ENCODE results near the gene NEDD4L. TPM values are rescaled to one million over a fixed set of nuclear protein-coding genes. Genes with fewer than 3 reads are reported as not detected.
A peak's percentile ranks its signal among the peaks of the same experiment; 100 is the strongest.

NEDD4L gene
- polyA plus RNA-seq, 1 of the 3 experiments (the other 2 are of a cell fraction) = 13.2 TPM

DNA sequence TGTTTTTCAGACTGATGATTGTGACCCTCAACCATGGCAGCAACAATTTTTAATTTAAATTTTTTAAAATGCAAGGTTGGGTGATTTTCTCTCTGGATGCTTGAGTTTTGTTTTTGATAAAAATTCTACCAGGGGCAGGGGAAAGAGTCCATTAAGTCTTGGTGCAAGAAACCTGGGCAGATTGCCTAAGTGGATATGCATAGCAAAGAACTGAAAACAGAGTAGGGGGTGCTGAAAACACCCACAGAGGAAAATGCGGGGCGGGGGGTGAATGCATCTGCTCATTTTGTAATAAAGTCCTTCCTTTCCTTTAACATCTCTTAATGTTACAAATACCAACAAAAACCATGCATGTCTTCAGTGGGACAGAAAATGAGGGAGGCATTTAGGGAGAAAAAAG, 138.0 kb downstream of the NEDD4L start:
- DNase-seq = no peak
- Histone ChIP-seq H3K4me3 (ENCODE audit: low read depth in 2 of 2, low read length in 1 of 2) (no peak overlapping the region), H3K9me2 (no peaks in the 10 kb centered on the region), H4K20me1 (ENCODE audit: insufficient read depth) (no peaks in the 10 kb centered on the region), H3K27me3 (ENCODE audit: insufficient read depth) (no peaks in the 10 kb centered on the region), H3K4me2 (no peak overlapping the region), H3K9ac (no peak overlapping the region), H3K4me1 (ENCODE audit: control insufficient read depth in 1 of 2, insufficient read depth in 2 of 2, low read depth in 1 of 2, low read length in 1 of 2) (peaks cover 21 to 38% of the 10 kb centered on the region in 2 experiments; a peak in 3 of 4 replicates), H2AFZ (ENCODE audit: low read depth) (no peak overlapping the region), H3K36me3 (replicated peaks in 1 of 2; ENCODE audit: control insufficient read depth in 1 of 2, insufficient read depth in 2 of 2, low read length in 1 of 2) (no peaks in the 10 kb centered on the region), H3K79me2 (ENCODE audit: insufficient read depth) (no peaks in the 10 kb centered on the region), H3F3A (replicated peaks; ENCODE audit: insufficient read depth) (peaks cover 17% of the 10 kb centered on the region), H3K9me3 (no peaks in the 10 kb centered on the region), H3K27ac (ENCODE audit: low read depth in 2 of 2, low read length in 1 of 2) (no peak overlapping the region)
- ChIA-PET CTCF (interaction anchor here (0.9 to 5.0 kb wide), 17 partner anchors 9 to 301 kb away, joined by 3 to 43 read pairs (median 4); partner anchors contain the start of gene NEDD4L), POLR2A (no interaction called here)
- peak; percentile 30; the same call in 1 of the 2 replicates for TF ChIP-seq GATA2 (CRISPR knock-in tag; IDR thresholded peaks at IDR 0.05)
- TF ChIP-seq TEAD4 (IDR thresholded peaks at IDR 0.05; ENCODE audit: borderline replicate concordance, insufficient read depth) = no peak
- TF ChIP-seq MXI1 (IDR thresholded peaks at IDR 0.05; ENCODE audit: low read depth, low read length) = no peak
- no peak; the same call in 1 of the 2 replicates for TF ChIP-seq NFIC (IDR thresholded peaks at IDR 0.05; ENCODE audit: borderline replicate concordance)
- no peak for TF ChIP-seq EZH2phosphoT487 (IDR thresholded peaks at IDR 0.05; ENCODE audit: borderline replicate concordance, low read depth)
- no peak for TF ChIP-seq ELF1 (IDR thresholded peaks at IDR 0.05)
- TF ChIP-seq USF1 (IDR thresholded peaks at IDR 0.05; ENCODE audit: borderline replicate concordance, low read depth) = no peak
- 65% methylated on average over 2 of the region's 2 CpGs for WGBS (ENCODE audit: low lambda C conversion rate)

DNA sequence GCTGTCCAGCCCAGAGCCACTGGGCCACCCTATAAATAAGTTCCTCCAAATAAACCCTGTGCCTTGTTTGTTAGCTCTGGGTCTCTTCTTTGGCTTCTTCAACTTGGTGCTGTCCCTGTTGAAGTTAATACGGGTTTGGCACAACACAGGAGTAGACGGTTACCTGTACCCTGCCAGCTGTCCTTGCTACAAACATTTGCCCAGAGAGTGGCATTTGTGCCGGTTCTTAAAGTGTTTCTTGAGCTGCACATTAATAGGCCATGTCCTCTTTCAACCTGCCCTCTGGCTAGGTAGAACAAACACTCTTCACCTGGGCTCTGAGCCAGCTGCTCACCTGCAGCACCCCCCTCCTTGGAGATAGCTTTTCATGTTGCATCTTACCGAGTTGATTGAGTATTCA, 139.2 kb downstream of the NEDD4L start:
- WGBS (ENCODE audit: low lambda C conversion rate) = 92% methylated on average over 4 of the region's 4 CpGs
- TF ChIP-seq YY1 (IDR thresholded peaks at IDR 0.05; ENCODE audit: low read depth) (no peak), SMC3 (IDR thresholded peaks at IDR 0.05; ENCODE audit: low read depth, low read length) (no peak), CHD2 (IDR thresholded peaks at IDR 0.05; ENCODE audit: low read length, partially characterized antibody) (no peak), MEF2A (IDR thresholded peaks at IDR 0.05; ENCODE audit: borderline replicate concordance, low read depth) (no peak), FOXJ3 (CRISPR knock-in tag; IDR thresholded peaks at IDR 0.05) (no peak), MXI1 (IDR thresholded peaks at IDR 0.05; ENCODE audit: low read depth, low read length) (no peak), NFIC (IDR thresholded peaks at IDR 0.05; ENCODE audit: borderline replicate concordance) (no peak), FOXM1 (IDR thresholded peaks at IDR 0.05; ENCODE audit: low read depth) (no peak), RXRA (IDR thresholded peaks at IDR 0.05; ENCODE audit: borderline replicate concordance, low read depth) (no peak), MAX (IDR thresholded peaks at IDR 0.05; ENCODE audit: low read depth) (no peak), NRF1 (IDR thresholded peaks at IDR 0.05; ENCODE audit: low read depth, low read length) (no peak), TCF12 (IDR thresholded peaks at IDR 0.05) (no peak), FOSL2 (IDR thresholded peaks at IDR 0.05; ENCODE audit: borderline replicate concordance, low read depth) (no peak), ELF1 (IDR thresholded peaks at IDR 0.05) (no peak)
- TF ChIP-seq, protein P1, sequence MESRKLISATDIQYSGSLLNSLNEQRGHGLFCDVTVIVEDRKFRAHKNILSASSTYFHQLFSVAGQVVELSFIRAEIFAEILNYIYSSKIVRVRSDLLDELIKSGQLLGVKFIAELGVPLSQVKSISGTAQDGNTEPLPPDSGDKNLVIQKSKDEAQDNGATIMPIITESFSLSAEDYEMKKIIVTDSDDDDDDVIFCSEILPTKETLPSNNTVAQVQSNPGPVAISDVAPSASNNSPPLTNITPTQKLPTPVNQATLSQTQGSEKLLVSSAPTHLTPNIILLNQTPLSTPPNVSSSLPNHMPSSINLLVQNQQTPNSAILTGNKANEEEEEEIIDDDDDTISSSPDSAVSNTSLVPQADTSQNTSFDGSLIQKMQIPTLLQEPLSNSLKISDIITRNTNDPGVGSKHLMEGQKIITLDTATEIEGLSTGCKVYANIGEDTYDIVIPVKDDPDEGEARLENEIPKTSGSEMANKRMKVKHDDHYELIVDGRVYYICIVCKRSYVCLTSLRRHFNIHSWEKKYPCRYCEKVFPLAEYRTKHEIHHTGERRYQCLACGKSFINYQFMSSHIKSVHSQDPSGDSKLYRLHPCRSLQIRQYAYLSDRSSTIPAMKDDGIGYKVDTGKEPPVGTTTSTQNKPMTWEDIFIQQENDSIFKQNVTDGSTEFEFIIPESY (IDR thresholded peaks at IDR 0.05; ENCODE audit: borderline replicate concordance, low read depth) = no peak
- ChIA-PET POLR2A (no interaction called here), CTCF (interaction anchor here (0.6 to 5.0 kb wide), 6 partner anchors 10 to 1317 kb away, joined by 3 to 43 read pairs (median 6); partner anchors contain the start of gene NEDD4L)
- Histone ChIP-seq H3K79me2 (ENCODE audit: insufficient read depth) (no peaks in the 10 kb centered on the region), H3K4me1 (ENCODE audit: control insufficient read depth in 1 of 2, insufficient read depth in 2 of 2, low read depth in 1 of 2, low read length in 1 of 2) (peaks cover 21 to 27% of the 10 kb centered on the region in 2 experiments; a peak in 3 of 4 replicates), H2AFZ (ENCODE audit: low read depth) (no peak overlapping the region), H4K20me1 (ENCODE audit: insufficient read depth) (no peaks in the 10 kb centered on the region), H3K27ac (ENCODE audit: low read depth in 2 of 2, low read length in 1 of 2) (no peak overlapping the region), H3K36me3 (replicated peaks in 1 of 2; ENCODE audit: control insufficient read depth in 1 of 2, insufficient read depth in 2 of 2, low read length in 1 of 2) (no peaks in the 10 kb centered on the region), H3K4me2 (no peak overlapping the region), H3K27me3 (ENCODE audit: insufficient read depth) (no peaks in the 10 kb centered on the region), H3K9me3 (no peaks in the 10 kb centered on the region), H3K4me3 (ENCODE audit: low read depth in 2 of 2, low read length in 1 of 2) (no peak overlapping the region), H3K9ac (no peak overlapping the region), H3K9me2 (no peaks in the 10 kb centered on the region), H3F3A (replicated peaks; ENCODE audit: insufficient read depth) (peaks cover 17% of the 10 kb centered on the region)
- DNase-seq = no peak

All from SK-N-SH (cell line).